Sigmoid colon (tissue), 7 donors: ENCODE data around the gene MIPEP. TPM values are rescaled to one million over a fixed set of nuclear protein-coding genes. Genes with fewer than 3 reads are reported as not detected.
"Not testable (repeated sequence)": the region's sequence is repeated elsewhere in the genome, so short reads cannot be mapped to it uniquely, and the experiment has no call there.

ENCODE experiments used
- DNase-seq: peaks from one replicate; pipeline ENCODE4 v3.0.0-alpha.2; 2019
- H3K27ac ChIP-seq, 4 donors: fragments of 200-600 bp; sonication (generic); one replicate each; pipeline ENCODE4 v1.5.1; 2016 to 2019; ENCODE audit warnings: mild to moderate bottlenecking in 1 of 4
- H3K27me3 ChIP-seq, 3 donors: fragments of 200-600 bp; sonication (generic); one replicate each; pipeline ENCODE4 v1.5.1; 2019; ENCODE audit warnings: mild to moderate bottlenecking in 1 of 3
- H3K36me3 ChIP-seq, 4 donors: fragments of 200-600 bp; sonication (generic); one replicate each; pipeline ENCODE4 v1.5.1; 2016 to 2019
- H3K4me1 ChIP-seq, 4 donors: fragments of 200-600 bp; sonication (generic); one replicate each; pipeline ENCODE4 v1.5.1; 2017 to 2019
- H3K4me3 ChIP-seq, 4 donors: fragments of 200-600 bp; sonication (generic); one replicate each; pipeline ENCODE4 v1.5.1; 2017 to 2019; ENCODE audit warnings: mild to moderate bottlenecking in 2 of 4, moderate library complexity in 1 of 4
- H3K9me3 ChIP-seq, 4 donors: fragments of 200-600 bp in 3 of 4; sonication (generic) in 3 of 4; one replicate each; pipeline versions ENCODE4 v1.5.1 to v1.6.1; 2013 to 2019
- EP300 ChIP-seq, 4 donors: sonication (generic); formaldehyde crosslinking; IDR thresholded peaks; one replicate each; pipeline ENCODE4 v1.6.1; 2017; ENCODE audit warnings: antibody characterized with exemption in 4 of 4
- POLR2A ChIP-seq, 2 donors: fragments of 450-650 bp; IDR thresholded peaks; one replicate each; pipeline ENCODE4 v1.6.1; 2016; ENCODE audit warnings: antibody characterized with exemption in 2 of 2, mild to moderate bottlenecking in 2 of 2, moderate library complexity in 2 of 2
- POLR2AphosphoS5 ChIP-seq, 4 donors: sonication (generic); formaldehyde crosslinking; IDR thresholded peaks; one replicate each; pipeline ENCODE4 v1.6.1; 2017; ENCODE audit warnings: antibody characterized with exemption in 4 of 4
- WGBS, 2 donors: extraction: QIAGEN DNeasy Blood & Tissue Kit; methylation state at CpG; one replicate each; pipeline ENCODE4 v1.1.7; 2013; 5-methylcytosine and 5-hydroxymethylcytosine counted together
- intact Hi-C: fragments of 100-400 bp; cut with DNase I; formaldehyde crosslinking; loops from one replicate; pipeline ENCODE4 v1.15.1; 2023
- polyA plus RNA-seq, 3 donors: library from polyadenylated mRNA; stranded (reverse); fragments of 200-250 nt; gene quantifications; one replicate each; pipeline ENCODE4 v1.2.3, GENCODE V29; 2013
- total RNA-seq, 4 donors: library from RNA; depleted of rRNA; stranded (reverse); fragments of >200 nt; gene quantifications; one replicate each; pipeline ENCODE4 v1.1.0, GENCODE V29; 2016
- TF ChIP-seq, protein P1 (sequence below), 4 experiments: fragments of 450-650 bp in 3 of 4; fragments of 200-600 bp in 1 of 4; IDR thresholded peaks; one replicate each; pipeline ENCODE4 v1.5.1; 2016 to 2019; ENCODE audit warnings: antibody characterized with exemption in 4 of 4, mild to moderate bottlenecking in 3 of 4, moderate library complexity in 2 of 4
- donor health status: healthy with polysubstance abuse.
- donor health status: Bipolar disorder and iron deficiency.
- donor health status: healthy.

The MIPEP gene
- total and polyA plus RNA-seq, 7 donors: 10.7 to 20.5 (median 11.4) TPM

DNA sequence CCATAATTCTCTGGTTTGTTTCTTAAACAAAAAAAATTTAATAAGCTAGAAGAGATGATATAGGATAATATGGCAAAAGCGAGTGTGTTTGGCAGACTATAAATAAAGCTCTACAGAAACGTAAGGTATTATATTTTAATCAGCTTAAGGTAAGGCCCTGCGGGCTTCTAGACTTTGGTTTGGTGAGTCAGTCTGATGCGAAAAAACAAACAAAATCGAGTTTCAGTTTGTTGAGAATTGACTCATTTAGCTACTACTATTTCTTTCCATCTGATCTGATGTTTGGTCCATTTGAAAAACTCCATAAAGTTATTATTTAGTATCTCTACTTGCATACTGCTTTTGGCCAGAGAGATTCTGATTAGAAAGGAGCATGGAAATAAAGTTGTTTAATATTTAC lies 138.0 kb downstream of the MIPEP start:
- intact Hi-C loops: no loop called here
- Histone ChIP-seq H3K4me3 (no peak overlapping the region), H3K27ac (no peak overlapping the region), H3K4me1 (no peaks in the 10 kb centered on the region), H3K27me3 (no peaks in the 10 kb centered on the region), H3K36me3 (peaks cover 0 to 5% (median 0%) of the 10 kb centered on the region in 4 donors), H3K9me3 (no peaks in the 10 kb centered on the region)
- 75 to 86% methylated on average over 5 of the region's 5 CpGs for WGBS, 2 donors
- TF ChIP-seq POLR2AphosphoS5 (IDR thresholded peaks at IDR 0.05) (no peak), EP300 (IDR thresholded peaks at IDR 0.05) (no peak)
- TF ChIP-seq, protein P1, sequence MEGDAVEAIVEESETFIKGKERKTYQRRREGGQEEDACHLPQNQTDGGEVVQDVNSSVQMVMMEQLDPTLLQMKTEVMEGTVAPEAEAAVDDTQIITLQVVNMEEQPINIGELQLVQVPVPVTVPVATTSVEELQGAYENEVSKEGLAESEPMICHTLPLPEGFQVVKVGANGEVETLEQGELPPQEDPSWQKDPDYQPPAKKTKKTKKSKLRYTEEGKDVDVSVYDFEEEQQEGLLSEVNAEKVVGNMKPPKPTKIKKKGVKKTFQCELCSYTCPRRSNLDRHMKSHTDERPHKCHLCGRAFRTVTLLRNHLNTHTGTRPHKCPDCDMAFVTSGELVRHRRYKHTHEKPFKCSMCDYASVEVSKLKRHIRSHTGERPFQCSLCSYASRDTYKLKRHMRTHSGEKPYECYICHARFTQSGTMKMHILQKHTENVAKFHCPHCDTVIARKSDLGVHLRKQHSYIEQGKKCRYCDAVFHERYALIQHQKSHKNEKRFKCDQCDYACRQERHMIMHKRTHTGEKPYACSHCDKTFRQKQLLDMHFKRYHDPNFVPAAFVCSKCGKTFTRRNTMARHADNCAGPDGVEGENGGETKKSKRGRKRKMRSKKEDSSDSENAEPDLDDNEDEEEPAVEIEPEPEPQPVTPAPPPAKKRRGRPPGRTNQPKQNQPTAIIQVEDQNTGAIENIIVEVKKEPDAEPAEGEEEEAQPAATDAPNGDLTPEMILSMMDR (IDR thresholded peaks at IDR 0.05): no peak
- no peak for DNase-seq

DNA sequence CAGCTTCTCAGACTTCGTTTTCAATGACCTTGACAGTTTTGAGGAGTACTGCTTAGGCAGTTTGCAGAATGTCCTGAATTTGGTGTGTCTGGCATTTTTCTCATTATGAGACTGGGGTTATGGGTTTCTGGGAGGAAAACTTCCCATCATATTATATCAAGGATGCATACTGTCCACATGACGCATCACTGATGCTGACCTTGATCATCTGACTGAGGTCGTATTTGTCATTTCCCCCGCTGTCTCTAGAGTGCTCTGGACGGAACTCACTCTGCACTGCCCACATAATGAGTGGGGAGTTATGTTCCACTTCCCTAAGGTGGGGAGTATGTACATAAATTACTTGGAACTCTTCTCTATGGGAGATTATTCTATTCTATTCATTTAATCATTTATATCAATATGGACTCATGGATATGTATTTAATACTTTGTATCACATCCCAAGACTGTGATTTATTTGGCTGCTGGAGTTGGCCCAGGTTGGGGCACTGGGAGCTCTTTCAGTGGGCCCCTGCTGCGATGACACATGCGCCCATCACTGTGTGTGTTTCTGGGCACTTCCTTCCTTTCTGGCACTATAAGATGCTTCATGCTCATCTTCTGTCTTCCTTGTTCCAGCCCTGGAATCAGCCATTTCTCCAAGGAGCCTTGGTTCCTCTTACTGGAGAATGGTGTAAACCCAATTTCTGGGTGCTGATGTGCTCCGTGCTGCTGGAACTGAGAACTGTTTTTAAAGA lies 138.6 kb downstream of the MIPEP start:
- intact Hi-C loops: no loop called here
- TF ChIP-seq, protein P1 (IDR thresholded peaks at IDR 0.05): no peak
- TF ChIP-seq POLR2AphosphoS5 (IDR thresholded peaks at IDR 0.05): no peak
- TF ChIP-seq POLR2A (IDR thresholded peaks at IDR 0.05): no peak
- TF ChIP-seq EP300 (IDR thresholded peaks at IDR 0.05): no peak
- WGBS, 2 donors: 91 to 94% methylated on average over 8 of the region's 8 CpGs
- Histone ChIP-seq H3K36me3 (peaks cover 0 to 5% (median 0%) of the 10 kb centered on the region in 4 donors), H3K9me3 (no peaks in the 10 kb centered on the region), H3K4me3 (no peak overlapping the region), H3K4me1 (no peaks in the 10 kb centered on the region), H3K27me3 (no peaks in the 10 kb centered on the region), H3K27ac (no peak overlapping the region)
- DNase-seq: no peak

GRCh38 chr13:23749288-23749873 lies 139.8 kb downstream of the MIPEP start:
- TF ChIP-seq POLR2AphosphoS5 (IDR thresholded peaks at IDR 0.05): no peak
- TF ChIP-seq POLR2A (IDR thresholded peaks at IDR 0.05): no peak
- no peak for TF ChIP-seq EP300 (IDR thresholded peaks at IDR 0.05)
- TF ChIP-seq, protein P1 (IDR thresholded peaks at IDR 0.05): no peak
- DNase-seq: no peak
- no peaks in the 10 kb centered on the region for H3K36me3 ChIP-seq
- no peaks in the 10 kb centered on the region for H3K27me3 ChIP-seq
- 93 to 94% methylated on average over 8 of the region's 8 CpGs for WGBS, 2 donors
- intact Hi-C loops: no loop called here
- no peaks in the 10 kb centered on the region for H3K9me3 ChIP-seq
- H3K27ac ChIP-seq: no peak overlapping the region
- no peaks in the 10 kb centered on the region for H3K4me1 ChIP-seq
- H3K4me3 ChIP-seq: no peak overlapping the region

GRCh38 chr13:23748109-23748990 lies 140.8 kb downstream of the MIPEP start:
- no peaks in the 10 kb centered on the region for H3K36me3 ChIP-seq
- no peaks in the 10 kb centered on the region for H3K9me3 ChIP-seq
- WGBS, 2 donors: 74 to 86% methylated on average over 7 of the region's 7 CpGs
- TF ChIP-seq POLR2A (IDR thresholded peaks at IDR 0.05) (no peak), POLR2AphosphoS5 (IDR thresholded peaks at IDR 0.05) (no peak)
- no peak overlapping the region for H3K27ac ChIP-seq
- H3K4me1 ChIP-seq: no peaks in the 10 kb centered on the region
- no peak overlapping the region for H3K4me3 ChIP-seq
- no peaks in the 10 kb centered on the region for H3K27me3 ChIP-seq
- intact Hi-C loops: no loop called here
- DNase-seq: no peak

- intact Hi-C loops, H3K27me3 ChIP-seq: not testable (repeated sequence)
- WGBS, 2 donors: 92 to 93% methylated on average over 5 of the region's 5 CpGs
Measured at GRCh38 chr13:23746141-23746540, 143.1 kb downstream of the MIPEP start.

More at GRCh38 chr13:23746141-23746540, 143.1 kb downstream of the MIPEP start:
- not testable (repeated sequence) for DNase-seq, H3K4me3 ChIP-seq, H3K4me1 ChIP-seq, H3K27ac ChIP-seq, H3K36me3 ChIP-seq, H3K9me3 ChIP-seq
